Stimulated activated CD4-positive, alpha-beta T cell treated with anti-CD3 and anti-CD28 coated beads, Interleukin-12 subunit alpha, Interleukin-12 subunit beta, amount 100 ng/mL, for 24 hours (primary cell): ENCODE measurements around the gene SPART.
"Not testable (repeated sequence)": the region's sequence is repeated elsewhere in the genome, so short reads cannot be mapped to it uniquely, and the experiment has no call there.

ENCODE experiments used
- DNase-seq, 2 experiments: peaks; one replicate each; pipeline ENCODE4 v3.0.0-alpha.2; 2020; ENCODE audit warnings: low read depth in 2 of 2

Gene SPART

GRCh38 chr13:36354842-36355623, 8.8 kb upstream of the SPART start:
- no peak for DNase-seq

GRCh38 chr13:36353001-36353400, 6.8 kb upstream of the SPART start:
- no peak for DNase-seq

DNA sequence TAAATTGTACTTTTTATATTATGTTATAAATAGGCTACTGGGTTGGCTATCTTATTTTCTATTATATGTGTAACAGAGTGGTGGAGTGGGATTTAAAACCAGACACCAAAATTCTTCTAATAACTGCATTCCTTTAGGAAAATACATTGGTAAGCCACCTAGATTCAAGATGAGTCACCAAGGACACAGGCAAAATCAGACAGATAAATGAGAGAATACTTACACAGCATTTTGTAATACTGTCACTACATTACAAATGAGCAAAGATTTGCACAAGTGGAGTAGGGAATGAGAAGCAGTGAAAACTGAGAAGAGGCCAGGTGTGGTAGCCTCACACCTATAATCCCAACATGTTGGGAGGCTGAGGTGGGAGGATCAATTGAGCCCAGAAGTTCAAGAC, 6.2 kb upstream of the SPART start:
- no peak for DNase-seq

DNA sequence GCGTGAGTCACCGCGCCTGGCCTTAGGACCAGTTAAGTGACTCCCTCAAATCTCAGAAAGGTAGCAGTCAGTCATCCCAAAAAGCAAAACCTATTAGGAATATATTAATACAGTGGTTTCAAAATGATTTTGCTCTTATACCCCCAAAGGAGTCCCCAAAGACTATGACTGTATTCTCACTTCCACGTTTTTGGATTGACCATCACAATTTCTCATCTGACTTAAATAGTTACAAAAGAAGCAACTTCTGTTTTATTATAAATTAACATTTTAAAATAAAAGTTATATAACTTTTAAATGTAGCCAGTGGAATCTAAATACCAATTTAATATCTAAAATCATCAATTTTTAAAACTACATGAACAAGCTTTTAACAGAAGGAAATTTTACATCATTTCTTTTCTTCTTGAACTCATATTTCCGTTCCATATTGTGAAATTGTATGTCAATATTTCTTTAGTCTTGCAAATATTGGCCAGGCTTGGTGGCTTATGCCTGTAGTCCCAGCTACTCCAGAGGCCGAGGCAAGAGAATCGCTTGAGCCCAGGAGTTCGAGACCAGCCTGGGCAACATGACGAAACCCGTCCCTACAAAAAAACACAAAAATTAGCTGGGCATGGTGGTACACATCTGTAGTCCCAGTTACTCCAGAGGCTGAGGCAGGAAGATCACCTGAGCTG, 1.5 kb upstream of the SPART start:
- no peak for DNase-seq

- peak; percentile 6 to 13 for DNase-seq
These were observed 564 bp downstream of the SPART start for GRCh38 chr13:36345438-36346221.

GRCh38 chr13:36344886-36345437, 1.2 kb downstream of the SPART start:
- no peak for DNase-seq

DNA sequence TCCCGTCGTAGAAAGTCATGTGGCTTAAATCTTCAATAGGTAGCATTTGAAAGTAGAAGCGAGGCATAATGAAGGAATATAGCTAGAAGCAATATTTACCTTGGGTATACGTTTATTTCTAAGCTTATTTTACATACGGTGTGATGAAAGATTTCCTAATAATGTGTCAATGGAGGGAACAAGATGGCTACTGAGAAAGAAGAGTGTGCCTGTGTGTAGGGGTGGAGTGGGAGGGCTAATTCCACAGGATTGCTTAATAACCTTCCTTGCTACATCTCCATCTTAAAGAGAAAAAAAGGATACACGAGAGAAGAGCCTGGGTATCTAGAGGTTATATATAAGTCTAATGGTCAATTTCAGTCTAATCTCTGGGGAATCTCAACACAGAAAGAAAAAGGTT, 2.0 kb downstream of the SPART start:
- no peak for DNase-seq

DNA sequence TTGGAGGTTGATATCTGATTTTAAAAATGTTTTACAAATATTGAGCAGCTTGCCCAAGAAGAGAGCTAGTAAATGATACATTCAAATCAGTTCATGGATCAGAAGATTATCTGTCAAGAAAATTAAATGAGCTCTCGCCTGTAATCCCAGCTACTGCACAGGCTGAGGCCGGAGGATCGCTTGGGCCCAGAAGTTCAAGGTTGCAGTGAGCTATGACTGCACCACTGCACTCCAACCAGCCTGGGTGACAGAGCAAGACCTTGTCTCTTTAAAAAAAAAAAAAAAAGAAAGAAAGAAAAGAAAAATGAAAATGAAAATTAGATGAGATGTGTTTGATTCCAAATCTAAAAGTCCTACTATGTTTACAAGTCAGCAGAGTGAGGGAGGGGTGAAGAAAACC, 2.4 kb downstream of the SPART start:
- DNase-seq, result no peak

DNA sequence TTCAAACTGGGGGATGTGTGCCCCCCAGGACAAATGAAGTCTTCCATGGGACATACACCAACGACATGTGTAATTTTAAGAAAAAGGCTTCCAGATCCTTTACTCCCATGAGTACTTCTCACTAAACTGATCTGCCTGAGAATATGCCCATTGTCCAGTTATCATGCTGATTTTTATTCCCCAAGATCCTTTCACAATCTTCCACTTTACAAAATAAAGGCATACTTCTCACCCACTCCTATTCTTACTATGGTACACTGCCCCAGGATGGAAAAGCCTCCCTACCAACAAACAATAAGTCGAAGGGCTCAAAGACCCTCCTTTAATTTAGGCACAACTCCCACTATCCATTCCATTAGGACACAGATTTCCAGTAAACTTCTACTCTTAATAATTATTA, 3.5 kb downstream of the SPART start:
- no peak for DNase-seq

- no peak for DNase-seq
These were observed 4.5 kb downstream of the SPART start for GRCh38 chr13:36341718-36342117.

GRCh38 chr13:36339600-36340155, 6.5 kb downstream of the SPART start:
- DNase-seq, result no peak

- no peak for DNase-seq
These were observed 8.1 kb downstream of the SPART start for GRCh38 chr13:36337938-36338641.

- no peak for DNase-seq
These were observed 13.2 kb downstream of the SPART start for GRCh38 chr13:36332986-36333385.

GRCh38 chr13:36332255-36332654, 13.9 kb downstream of the SPART start:
- not testable (repeated sequence) for DNase-seq

DNA sequence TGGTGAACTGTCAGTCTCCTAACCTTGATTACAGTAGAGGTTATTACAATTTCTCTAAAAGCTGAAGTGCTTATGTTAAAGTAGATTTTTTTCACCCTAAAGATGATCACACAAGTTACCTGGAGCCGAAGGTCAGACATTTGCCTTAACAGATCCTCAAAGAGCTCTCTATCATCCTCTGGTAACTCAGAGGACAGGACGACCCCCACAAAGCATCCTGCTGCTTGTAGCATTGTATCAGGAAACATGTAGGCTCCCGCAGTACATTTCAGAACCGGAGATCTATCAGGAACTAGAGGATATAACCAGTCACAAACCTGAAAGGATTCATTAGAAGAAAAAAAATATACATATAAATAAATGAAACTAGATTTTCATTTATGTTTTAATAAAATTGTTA, 14.9 kb downstream of the SPART start:
- DNase-seq, result no peak

DNA sequence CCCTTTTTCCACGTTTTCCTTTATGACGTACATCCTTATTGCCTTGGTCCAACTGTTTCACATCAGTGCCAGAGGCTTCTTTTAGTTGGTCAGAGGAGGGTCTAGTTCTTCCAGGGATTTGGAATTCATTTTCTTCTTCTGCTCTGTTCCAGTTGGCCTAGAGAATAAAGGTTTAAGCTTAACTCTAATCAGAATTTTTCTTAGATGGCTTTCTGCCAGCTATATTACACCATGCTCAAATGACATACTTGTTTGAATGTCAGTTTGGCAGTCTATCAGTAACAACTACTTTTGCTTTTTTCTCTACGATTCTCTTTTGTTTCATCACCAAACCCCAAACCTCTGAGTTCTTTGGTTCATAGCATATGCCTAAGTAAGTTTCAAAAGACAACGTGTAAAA, 16.8 kb downstream of the SPART start:
- no peak for DNase-seq

DNA sequence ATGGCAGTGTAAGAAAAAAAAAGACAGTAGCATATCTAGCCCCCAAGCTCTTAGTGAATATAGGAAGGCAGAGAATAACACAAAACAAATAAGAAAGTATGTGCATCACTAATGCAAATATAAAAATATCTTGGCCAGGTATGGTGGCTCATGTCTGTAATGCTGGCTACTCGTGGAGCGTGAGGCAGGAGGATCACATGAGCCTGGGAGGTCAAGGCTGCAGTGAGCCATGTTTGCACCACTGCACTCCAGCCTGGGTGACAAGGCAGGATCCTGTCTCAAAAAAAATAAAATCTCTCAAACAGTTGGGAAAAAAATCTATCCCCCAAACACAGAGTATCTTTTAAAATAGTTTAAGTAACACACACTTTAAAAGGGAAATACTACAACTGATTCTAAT, 17.4 kb downstream of the SPART start:
- DNase-seq, result no peak

- DNase-seq, result no peak
These were observed 20.3 kb downstream of the SPART start for GRCh38 chr13:36325912-36326311.

DNA sequence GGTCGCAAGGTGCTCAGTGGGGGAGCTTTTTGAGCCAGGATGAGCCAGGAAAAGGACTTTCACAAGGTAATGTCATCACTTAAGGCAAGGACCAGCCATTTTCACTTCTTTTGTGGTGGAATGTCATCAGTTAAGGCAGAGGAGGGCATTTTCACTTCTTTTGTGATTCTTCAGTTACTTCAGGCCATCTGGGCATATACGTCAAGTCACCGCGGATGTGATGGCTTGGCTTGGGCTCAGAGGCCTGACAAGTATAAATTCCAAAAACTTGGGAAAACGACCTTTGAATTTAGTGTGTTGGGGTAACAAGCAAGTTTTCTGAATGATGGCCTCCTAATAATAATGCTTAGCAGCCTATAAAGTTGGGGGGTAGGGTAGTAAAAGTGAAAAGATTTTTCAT, 21.3 kb downstream of the SPART start:
- DNase-seq, result not testable (repeated sequence)

- no peak for DNase-seq
These were observed 22.1 kb downstream of the SPART start for GRCh38 chr13:36323951-36324566.

DNA sequence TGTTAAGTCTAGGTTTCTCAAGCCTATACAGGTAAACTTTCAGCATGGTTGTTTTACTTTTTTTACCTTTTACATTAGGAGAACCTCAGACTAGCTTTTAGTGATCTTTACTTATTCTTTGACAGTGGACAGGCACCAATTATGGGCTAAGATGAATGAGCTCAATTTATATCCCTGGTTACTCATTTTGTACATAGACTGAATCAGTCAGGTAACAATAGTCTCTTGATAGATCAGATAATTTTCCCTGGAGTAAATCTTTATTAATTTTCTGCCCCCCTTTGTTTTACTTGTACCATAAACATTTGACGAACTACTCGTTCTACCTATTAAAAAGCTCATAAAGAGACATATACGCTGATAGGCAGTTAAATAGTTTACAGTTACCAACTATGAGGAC, 22.8 kb downstream of the SPART start:
- no peak for DNase-seq
